ENCODE data around the gene WNT3.

WNT3 gene

GRCh38 chr17:46727572-46728348 is 90.7 kb downstream of the WNT3 start:
- DNase-seq = no peak

DNA sequence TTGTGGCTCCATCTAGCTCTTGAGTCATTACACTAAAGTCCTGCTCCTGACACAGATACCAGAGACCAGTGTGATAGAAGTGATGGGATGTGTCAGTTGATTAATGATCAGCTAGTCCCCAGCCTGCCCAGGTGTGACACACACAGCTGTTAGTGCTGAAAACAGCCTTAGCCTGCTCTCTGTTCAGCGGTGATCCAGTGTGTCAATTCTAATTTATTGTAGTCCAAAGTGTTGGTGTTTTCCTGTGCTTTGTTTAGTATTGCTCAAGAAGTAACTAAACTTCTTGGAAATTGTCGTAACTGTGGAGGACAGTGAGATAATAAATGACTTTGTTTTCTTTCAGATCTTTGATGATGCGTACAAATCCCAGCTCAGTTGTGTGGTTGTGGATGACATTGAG is 92.3 kb downstream of the WNT3 start:
- DNase-seq = no peak

GRCh38 chr17:46722662-46723285 is 95.7 kb downstream of the WNT3 start:
- DNase-seq = no peak

- DNase-seq = no peak
These were observed 98.1 kb downstream of the WNT3 start for GRCh38 chr17:46720408-46720807.

GRCh38 chr17:46719891-46720290 is 98.6 kb downstream of the WNT3 start:
- DNase-seq = no peak

GRCh38 chr17:46717999-46718398 is 100.5 kb downstream of the WNT3 start:
- DNase-seq = no peak
